ENCODE measurements around the gene CLDND1. TPM values are rescaled to one million over a fixed set of nuclear protein-coding genes. Genes with fewer than 3 reads are reported as not detected.
"Not testable (repeated sequence)": the region's sequence is repeated elsewhere in the genome, so short reads cannot be mapped to it uniquely, and the experiment has no call there.

Gene CLDND1
- total and polyA plus RNA-seq, 9 donors = 75.3 to 155 (median 93.4) TPM

DNA sequence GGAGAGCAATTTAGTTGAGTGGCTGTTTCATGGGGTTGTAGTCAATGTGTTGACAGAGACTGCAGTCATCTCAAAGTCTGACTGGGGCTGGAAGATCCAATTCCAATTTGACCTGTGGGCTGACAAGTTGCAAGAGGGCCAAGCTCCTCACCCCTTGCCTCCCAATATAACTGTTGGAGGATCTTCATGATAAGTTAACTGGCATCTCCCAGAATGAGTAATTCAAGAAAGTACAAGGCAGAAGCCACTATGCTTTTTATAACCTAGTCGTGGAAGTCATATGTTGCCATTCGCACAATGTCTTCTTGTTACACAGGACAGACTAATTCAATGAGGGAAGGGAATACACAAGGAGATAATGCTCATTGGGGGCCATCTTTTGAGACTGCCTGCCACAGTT, 38.2 kb upstream of the CLDND1 start:
- Histone ChIP-seq H3K36me3 (no peaks in the 10 kb centered on the region), H3K9me3 (no peaks in the 10 kb centered on the region), H3K27ac (no peak overlapping the region), H3K4me1 (ENCODE audit: insufficient read depth) (no peaks in the 10 kb centered on the region), H3K4me3 (no peak overlapping the region), H3K27me3 (no peaks in the 10 kb centered on the region)
- no peak for DNase-seq
- intact Hi-C loops (cut with DNase I) = no loop called here
- TF ChIP-seq, protein P1, sequence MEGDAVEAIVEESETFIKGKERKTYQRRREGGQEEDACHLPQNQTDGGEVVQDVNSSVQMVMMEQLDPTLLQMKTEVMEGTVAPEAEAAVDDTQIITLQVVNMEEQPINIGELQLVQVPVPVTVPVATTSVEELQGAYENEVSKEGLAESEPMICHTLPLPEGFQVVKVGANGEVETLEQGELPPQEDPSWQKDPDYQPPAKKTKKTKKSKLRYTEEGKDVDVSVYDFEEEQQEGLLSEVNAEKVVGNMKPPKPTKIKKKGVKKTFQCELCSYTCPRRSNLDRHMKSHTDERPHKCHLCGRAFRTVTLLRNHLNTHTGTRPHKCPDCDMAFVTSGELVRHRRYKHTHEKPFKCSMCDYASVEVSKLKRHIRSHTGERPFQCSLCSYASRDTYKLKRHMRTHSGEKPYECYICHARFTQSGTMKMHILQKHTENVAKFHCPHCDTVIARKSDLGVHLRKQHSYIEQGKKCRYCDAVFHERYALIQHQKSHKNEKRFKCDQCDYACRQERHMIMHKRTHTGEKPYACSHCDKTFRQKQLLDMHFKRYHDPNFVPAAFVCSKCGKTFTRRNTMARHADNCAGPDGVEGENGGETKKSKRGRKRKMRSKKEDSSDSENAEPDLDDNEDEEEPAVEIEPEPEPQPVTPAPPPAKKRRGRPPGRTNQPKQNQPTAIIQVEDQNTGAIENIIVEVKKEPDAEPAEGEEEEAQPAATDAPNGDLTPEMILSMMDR (IDR thresholded peaks at IDR 0.05) = no peak
- TF ChIP-seq EP300 (IDR thresholded peaks at IDR 0.05) = no peak
- TF ChIP-seq POLR2A (IDR thresholded peaks at IDR 0.05) = no peak
- WGBS, 3 donors = 92 to 100% (median 93%) methylated on average over 2 of the region's 2 CpGs

DNA sequence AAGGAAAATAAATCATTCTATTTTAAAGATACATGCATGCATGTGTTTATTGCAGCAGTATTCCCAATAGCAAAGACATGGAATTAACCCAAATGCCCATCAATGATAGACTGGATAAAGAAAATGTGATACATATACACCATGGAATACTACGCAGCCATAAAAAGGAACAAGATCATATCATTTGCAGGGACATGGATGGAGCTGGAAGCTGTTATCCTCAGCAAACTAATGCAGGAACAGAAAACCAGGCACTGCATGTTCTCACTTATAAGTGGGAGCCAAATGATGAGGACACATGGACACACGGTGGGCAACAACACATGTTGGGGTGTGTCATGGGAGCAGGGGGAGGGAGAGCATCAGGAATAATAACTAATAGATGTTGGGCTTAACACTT, 37.1 kb upstream of the CLDND1 start:
- DNase-seq; H3K4me3 ChIP-seq; H3K4me1 ChIP-seq (ENCODE audit: insufficient read depth); H3K27ac ChIP-seq; H3K36me3 ChIP-seq; intact Hi-C loops (cut with DNase I); H3K9me3 ChIP-seq; H3K27me3 ChIP-seq: not testable (repeated sequence)
- 97 to 99% (median 98%) methylated on average over 2 of the region's 2 CpGs for WGBS, 3 donors

DNA sequence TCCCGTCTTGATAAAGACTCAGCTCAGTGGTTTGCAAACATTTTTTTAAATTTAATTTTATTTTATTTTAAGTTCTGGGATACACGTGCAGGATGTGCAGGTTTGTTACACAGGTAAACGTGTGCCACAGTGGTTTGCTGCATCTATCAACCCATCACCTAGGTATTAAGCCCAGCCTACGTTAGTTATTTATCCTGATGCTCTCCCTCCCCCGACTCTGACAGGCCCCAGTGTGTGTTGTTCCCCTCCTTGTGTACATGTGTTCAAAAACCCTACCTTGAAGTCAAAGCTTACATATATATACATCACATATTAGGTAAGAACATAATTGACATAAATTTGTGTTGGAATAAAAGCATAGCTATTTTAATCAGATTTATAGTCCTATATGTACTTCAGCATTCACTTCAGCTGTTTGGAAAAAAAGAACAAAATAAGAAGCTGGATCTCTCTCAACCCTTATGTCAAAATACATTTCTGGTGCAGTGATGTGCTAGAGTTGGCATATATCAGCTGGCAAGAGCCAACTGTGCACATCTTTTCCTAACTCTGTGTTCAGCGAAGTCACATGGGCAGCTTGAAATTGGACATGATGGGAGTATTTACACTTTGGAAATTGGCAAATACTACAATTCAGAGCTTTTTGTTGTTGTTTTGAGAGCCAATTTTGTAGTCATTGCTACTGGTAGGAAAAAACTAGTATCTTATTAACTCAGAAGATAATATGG, 35.6 kb upstream of the CLDND1 start:
- H3K27ac ChIP-seq = no peak overlapping the region
- DNase-seq = no peak
- TF ChIP-seq EP300 (IDR thresholded peaks at IDR 0.05) (no peak), POLR2A (IDR thresholded peaks at IDR 0.05) (no peak)
- TF ChIP-seq, protein P1 (IDR thresholded peaks at IDR 0.05) = no peak
- no peaks in the 10 kb centered on the region for H3K27me3 ChIP-seq
- H3K36me3 ChIP-seq = no peaks in the 10 kb centered on the region
- H3K4me3 ChIP-seq = no peak overlapping the region
- no peaks in the 10 kb centered on the region for H3K9me3 ChIP-seq
- 63 to 73% (median 67%) methylated on average over 6 of the region's 6 CpGs for WGBS, 3 donors
- no peaks in the 10 kb centered on the region for H3K4me1 ChIP-seq (ENCODE audit: insufficient read depth)
- intact Hi-C loops (cut with DNase I) = no loop called here

DNA sequence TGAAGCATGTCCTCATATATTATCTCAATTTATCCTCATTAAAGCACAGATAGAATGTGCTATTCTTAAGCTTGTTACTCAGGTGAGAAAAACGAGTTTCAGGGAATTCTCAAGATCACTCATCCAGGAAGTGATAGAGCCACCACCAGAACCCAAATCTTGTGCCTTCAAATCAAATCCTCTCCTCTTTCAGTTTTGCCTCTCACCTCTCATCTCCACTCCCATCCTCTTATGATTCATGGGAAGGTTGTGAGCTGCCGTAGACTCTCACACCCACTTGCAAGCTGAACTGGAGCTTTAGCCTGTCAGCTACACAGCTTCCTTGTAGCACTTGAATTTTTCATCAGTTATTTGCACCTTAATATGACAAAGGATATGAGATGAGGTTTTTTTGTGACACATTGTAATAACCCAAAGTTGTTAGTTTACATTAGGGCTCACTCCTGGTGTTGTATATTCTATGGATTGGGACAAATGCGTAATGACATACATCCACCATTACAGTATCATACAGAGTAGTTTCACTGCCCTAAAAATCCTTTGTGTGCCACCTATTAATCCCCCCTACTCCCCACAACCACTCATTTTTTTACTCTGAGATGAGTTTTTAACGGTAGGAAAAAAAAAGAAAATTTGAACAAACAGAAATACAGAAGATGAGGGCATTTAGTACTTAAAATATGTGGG, 34.8 kb upstream of the CLDND1 start:
- Histone ChIP-seq H3K27me3 (no peaks in the 10 kb centered on the region), H3K9me3 (no peaks in the 10 kb centered on the region), H3K27ac (no peak overlapping the region), H3K4me3 (no peak overlapping the region), H3K4me1 (ENCODE audit: insufficient read depth) (no peaks in the 10 kb centered on the region), H3K36me3 (no peaks in the 10 kb centered on the region)
- TF ChIP-seq POLR2A (IDR thresholded peaks at IDR 0.05) = no peak
- WGBS, 3 donors = 59 to 69% (median 61%) methylated on average over 4 of the region's 4 CpGs
- no peak for DNase-seq
- intact Hi-C loops (cut with DNase I) = no loop called here

DNA sequence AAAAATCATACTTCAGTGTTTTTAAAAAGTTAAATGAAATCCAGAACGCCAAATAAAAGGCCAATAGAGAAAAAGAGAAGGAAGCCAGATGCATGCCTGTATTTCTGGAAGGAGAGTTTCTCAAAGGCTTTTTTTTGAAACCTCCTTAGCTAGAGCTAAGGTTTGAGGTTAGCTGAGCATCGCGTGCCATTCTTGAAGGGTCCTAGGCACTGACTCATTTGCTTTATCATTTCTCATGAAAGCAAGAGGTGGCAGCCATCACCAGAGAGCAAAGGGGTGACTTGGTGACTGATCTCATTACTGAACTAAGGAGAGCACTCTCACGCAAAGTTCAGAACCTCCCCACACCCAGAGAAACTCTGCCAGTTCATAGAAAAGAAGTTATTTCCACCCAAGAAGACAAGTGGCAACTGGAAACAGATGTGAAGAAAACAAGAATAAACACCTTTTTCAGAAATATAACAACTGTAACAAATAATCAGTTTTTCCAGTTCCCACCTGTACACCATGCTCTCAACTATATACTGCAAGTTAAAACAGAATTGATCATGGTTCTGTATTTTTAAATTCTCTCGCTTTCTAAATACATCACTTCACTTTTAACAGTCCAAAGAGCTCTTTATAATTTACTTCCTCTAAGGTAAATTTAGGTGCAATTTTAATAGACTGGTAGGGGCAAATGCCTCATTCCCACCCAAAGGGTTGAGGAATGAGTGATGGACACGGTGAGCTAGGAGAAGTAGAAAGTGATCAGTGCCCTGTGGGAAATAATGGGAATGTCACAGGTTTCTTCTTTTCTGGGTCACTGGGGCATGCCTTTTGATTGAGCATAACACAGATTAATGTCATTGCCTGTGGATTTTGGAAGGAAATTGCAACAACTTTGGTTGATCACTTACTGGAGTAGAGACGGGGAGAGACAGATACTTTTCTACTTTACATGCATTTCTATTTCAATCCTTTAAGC, 33.7 kb upstream of the CLDND1 start:
- Histone ChIP-seq H3K9me3 (no peaks in the 10 kb centered on the region), H3K36me3 (no peaks in the 10 kb centered on the region), H3K27me3 (no peaks in the 10 kb centered on the region), H3K4me1 (ENCODE audit: insufficient read depth) (no peaks in the 10 kb centered on the region), H3K4me3 (no peak overlapping the region), H3K27ac (no peak overlapping the region)
- TF ChIP-seq, protein P1 (IDR thresholded peaks at IDR 0.05) = no peak
- TF ChIP-seq POLR2A (IDR thresholded peaks at IDR 0.05) = no peak
- TF ChIP-seq EP300 (IDR thresholded peaks at IDR 0.05) = no peak
- intact Hi-C loops (cut with DNase I) = no loop called here
- WGBS, 3 donors = 80 to 85% (median 81%) methylated on average over 7 of the region's 7 CpGs
- DNase-seq = no peak

Data from ovary (tissue), 9 donors.